GM10248 (cell line): ENCODE measurements around the gene HSPB1.
"Not testable (repeated sequence)": the region's sequence is repeated elsewhere in the genome, so short reads cannot be mapped to it uniquely, and the experiment has no call there.

ENCODE experiments used
- CTCF ChIA-PET: fragments of 300-600 bp; sonication (Branson Sonifier 250); formaldehyde crosslinking; extraction: SDS; loops from one replicate; lab custom pipeline; 2021; ENCODE audit warnings: antibody characterized with exemption; lab: Yijun Ruan, JAX
- POLR2A ChIA-PET: fragments of 350-650 bp; sonication (Branson Sonifier 250); formaldehyde crosslinking; extraction: SDS; loops from one replicate; lab custom pipeline; 2020; ENCODE audit warnings: antibody characterized with exemption; lab: Yijun Ruan, JAX
- DNase-seq: peaks from one replicate; pipeline ENCODE4 v3.0.0; 2012; ENCODE audit errors: extremely low spot score
- TF ChIP-seq, protein P1 (sequence below): IDR thresholded peaks from 2 replicates; pipeline ENCODE4 v1.5.1; 2012; ENCODE audit warnings: mild to moderate bottlenecking, low read depth; ENCODE audit errors: extremely low read depth, missing control alignments, control extremely low read depth

The HSPB1 gene

GRCh38 chr7:76330673-76331072 lies 28.2 kb downstream of the HSPB1 start:
- CTCF ChIA-PET, result interaction anchor here (1.2 to 2.2 kb wide), 2 partner anchors 13 to 16 kb away, joined by 3 to 8 read pairs; no protein-coding TSS in a partner anchor
- POLR2A ChIA-PET, result no interaction called here
- DNase-seq, result no peak
- TF ChIP-seq, protein P1, sequence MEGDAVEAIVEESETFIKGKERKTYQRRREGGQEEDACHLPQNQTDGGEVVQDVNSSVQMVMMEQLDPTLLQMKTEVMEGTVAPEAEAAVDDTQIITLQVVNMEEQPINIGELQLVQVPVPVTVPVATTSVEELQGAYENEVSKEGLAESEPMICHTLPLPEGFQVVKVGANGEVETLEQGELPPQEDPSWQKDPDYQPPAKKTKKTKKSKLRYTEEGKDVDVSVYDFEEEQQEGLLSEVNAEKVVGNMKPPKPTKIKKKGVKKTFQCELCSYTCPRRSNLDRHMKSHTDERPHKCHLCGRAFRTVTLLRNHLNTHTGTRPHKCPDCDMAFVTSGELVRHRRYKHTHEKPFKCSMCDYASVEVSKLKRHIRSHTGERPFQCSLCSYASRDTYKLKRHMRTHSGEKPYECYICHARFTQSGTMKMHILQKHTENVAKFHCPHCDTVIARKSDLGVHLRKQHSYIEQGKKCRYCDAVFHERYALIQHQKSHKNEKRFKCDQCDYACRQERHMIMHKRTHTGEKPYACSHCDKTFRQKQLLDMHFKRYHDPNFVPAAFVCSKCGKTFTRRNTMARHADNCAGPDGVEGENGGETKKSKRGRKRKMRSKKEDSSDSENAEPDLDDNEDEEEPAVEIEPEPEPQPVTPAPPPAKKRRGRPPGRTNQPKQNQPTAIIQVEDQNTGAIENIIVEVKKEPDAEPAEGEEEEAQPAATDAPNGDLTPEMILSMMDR, result no peak

DNA sequence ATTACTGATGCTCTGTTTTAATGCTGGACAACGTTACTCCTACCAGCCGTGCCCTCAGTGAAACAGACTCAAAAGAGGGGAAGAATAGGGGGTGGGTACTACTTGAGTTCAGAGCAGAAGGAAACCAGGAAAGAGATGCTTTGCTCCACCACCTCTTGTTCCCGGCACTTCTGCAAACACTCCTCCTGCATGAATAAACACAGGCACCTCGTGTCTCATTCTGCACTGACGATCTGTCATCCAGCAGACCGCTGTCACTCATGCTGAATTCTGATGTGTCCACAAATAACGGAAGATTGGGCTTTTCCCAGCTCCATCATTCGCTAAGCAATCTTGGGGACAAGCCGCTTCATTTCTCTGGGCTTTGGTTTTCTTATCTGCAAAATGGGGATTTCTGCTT lies 29.6 kb downstream of the HSPB1 start:
- DNase-seq, result no peak
- CTCF ChIA-PET, result interaction anchor here (3.7 kb wide), 1 partner anchor 18 kb away, joined by 19 read pairs; no protein-coding TSS in a partner anchor
- TF ChIP-seq, protein P1, result no peak
- POLR2A ChIA-PET, result no interaction called here

DNA sequence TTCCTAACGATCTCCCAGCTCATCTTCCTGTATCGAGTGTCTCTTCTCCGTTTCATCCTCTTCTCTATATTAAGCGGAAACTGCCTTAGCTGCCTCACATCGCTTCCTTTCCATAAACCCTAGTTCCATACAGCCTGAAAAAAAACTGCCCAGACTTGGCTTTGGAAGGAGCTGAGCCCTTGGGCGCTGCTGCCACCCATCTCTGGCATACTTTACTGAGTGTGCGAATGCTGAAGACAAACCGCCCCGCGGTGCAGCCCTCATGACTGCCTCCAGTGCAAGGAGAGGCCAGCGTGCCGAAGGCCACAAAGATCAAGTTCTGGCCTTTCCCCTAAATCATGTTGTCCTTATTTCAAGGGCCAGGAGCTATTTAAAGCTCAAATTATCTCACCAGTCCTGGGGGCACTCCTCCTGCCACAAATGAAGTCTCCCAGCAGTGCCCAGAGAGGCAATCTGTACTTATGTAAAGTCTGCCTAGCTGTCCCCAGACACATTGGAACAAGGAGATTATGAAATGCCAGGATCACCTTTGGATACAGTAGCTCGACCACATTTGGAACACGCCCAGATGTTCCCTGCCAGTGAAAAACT lies 31.1 kb downstream of the HSPB1 start:
- ChIA-PET CTCF (interaction anchor here (0.7 to 3.7 kb wide), 6 partner anchors 11 to 86 kb away, joined by 3 to 19 read pairs (median 4); no protein-coding TSS in a partner anchor), POLR2A (interaction anchor here (0.6 kb wide), 1 partner anchor 12 kb away, joined by 3 read pairs; no protein-coding TSS in a partner anchor)
- TF ChIP-seq, protein P1, result no peak
- DNase-seq, result no peak

GRCh38 chr7:76334320-76334967 lies 32.0 kb downstream of the HSPB1 start:
- ChIA-PET CTCF (interaction anchor here (0.7 to 3.7 kb wide), 7 partner anchors 8 to 85 kb away, joined by 3 to 19 read pairs (median 4); no protein-coding TSS in a partner anchor), POLR2A (no interaction called here)
- TF ChIP-seq, protein P1, result no peak
- DNase-seq, result no peak

DNA sequence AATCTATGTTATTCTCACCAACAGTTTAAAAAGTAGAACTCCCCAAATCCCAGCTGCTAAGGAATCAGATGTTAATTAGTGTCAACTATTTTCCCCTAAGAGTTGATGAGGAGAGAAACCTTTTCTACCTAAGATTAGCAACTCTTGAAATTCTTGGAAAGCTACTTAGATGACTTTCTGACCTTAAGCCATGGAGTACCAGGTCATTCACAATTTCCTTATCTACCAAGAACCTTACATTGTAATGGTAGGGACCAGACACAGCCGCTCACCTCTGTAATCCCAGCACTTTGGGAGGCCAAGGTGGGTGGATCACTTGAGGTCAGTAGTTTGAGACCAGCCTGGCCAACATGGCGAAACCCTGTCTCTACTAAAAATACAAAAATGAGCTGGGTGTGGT lies 32.9 kb downstream of the HSPB1 start:
- CTCF ChIA-PET, result interaction anchor here (0.9 to 3.7 kb wide), 5 partner anchors 9 to 73 kb away, joined by 3 to 19 read pairs (median 4); partner anchors contain the start of gene YWHAG
- POLR2A ChIA-PET, DNase-seq: not testable (repeated sequence)

GRCh38 chr7:76336094-76336493 lies 33.6 kb downstream of the HSPB1 start:
- ChIA-PET CTCF (interaction anchor here (1.2 to 1.5 kb wide), 2 partner anchors 9 to 23 kb away, joined by 3 to 5 read pairs; partner anchors contain the start of gene YWHAG), POLR2A (no interaction called here)
- TF ChIP-seq, protein P1, result no peak
- DNase-seq, result no peak

GRCh38 chr7:76337147-76337546 lies 34.7 kb downstream of the HSPB1 start:
- CTCF ChIA-PET, result interaction anchor here (1.4 kb wide), 1 partner anchor 18 kb away, joined by 5 read pairs; no protein-coding TSS in a partner anchor
- POLR2A ChIA-PET, result no interaction called here
- DNase-seq, result no peak

More at GRCh38 chr7:76337147-76337546, 34.7 kb downstream of the HSPB1 start:
- TF ChIP-seq, protein P1, result no peak
